Activated CD8-positive, alpha-beta memory T cell treated with anti-CD3 and anti-CD28 coated beads for 24 hours (primary cell): ENCODE results near the gene HSFY1.
"Not testable (repeated sequence)": the region's sequence is repeated elsewhere in the genome, so short reads cannot be mapped to it uniquely, and the experiment has no call there.

Experiments
- DNase-seq: peaks from one replicate; pipeline ENCODE4 v3.0.0-alpha.2; 2020

HSFY1 gene

DNA sequence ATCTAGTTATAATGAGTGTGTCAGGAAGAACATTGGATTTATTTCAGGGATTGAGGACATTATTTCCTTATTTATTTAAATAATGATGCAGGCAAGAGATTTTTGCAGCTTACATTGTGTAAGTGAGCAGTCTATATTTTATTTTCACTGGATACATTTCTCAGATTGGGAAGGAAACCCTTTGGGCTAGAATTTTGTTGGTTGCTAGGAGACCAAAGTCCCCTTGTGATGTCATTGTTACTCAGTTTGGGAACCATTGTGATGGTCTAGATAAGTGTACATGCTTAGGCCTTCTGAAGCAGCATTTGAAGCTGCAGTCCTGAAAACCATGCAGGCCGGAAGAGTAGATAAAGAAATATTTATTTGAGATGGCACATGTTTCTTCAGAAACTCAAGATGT, at the start of gene HSFY1:
Gene HSFY1 (plus strand): TSS at position 301 of the 400 bp plus-strand sequence. CDS start 68 bp downstream, at position 369.
- not testable (repeated sequence) for DNase-seq

- DNase-seq, result not testable (repeated sequence)
These were observed 42.3 kb upstream of the HSFY1 start for GRCh38 chrY:18504266-18504665.

GRCh38 chrY:18530995-18531655, 15.4 kb upstream of the HSFY1 start:
- DNase-seq, result not testable (repeated sequence)

GRCh38 chrY:18538952-18539351, 7.6 kb upstream of the HSFY1 start:
- not testable (repeated sequence) for DNase-seq

- not testable (repeated sequence) for DNase-seq
These were observed 6.6 kb downstream of the HSFY1 start for GRCh38 chrY:18553132-18553531.

DNA sequence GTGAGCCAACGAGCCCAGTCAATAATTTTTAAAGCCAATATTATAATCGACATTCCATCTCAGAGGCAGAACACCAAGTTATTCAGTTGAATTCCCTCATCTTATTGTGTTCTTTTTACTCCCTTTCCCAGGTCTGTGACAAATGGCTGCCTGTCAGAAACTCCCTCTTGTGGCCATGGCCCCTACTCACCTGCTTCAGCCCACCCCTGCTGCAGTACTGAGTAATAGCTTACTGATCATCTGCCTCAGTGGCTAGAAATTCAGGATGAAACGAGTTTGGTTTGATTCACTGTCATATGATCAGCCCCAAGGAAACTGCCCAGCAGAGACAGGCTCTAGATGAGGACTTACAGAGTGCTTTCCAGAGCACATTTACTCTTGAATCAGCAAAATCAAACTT, 19.4 kb downstream of the HSFY1 start:
- not testable (repeated sequence) for DNase-seq
